Measurements from ENCODE around the gene RPLP1. TPM values are rescaled to one million over a fixed set of nuclear protein-coding genes. Genes with fewer than 3 reads are reported as not detected.

Gene RPLP1
- total RNA-seq, 1 experiment from 2014 or later, result 2,621 TPM

GRCh38 chr15:69450968-69451695, 1.5 kb upstream of the RPLP1 start:
- no TSS peak for BruUV-seq (replicated peaks)
- CTCF ChIA-PET, result interaction anchor here (0.7 to 1.8 kb wide), 3 partner anchors 11 to 518 kb away, joined by 3 to 7 read pairs (median 5); no protein-coding TSS in a partner anchor
- no peaks in the 10 kb centered on the region for H3K27me3 Mint-ChIP-seq (ENCODE audit: insufficient read depth, unreplicated experiment)
- no peak for DNase-seq (ENCODE audit: unreplicated experiment)
- peaks cover 8% of the 10 kb centered on the region for H3K4me1 Mint-ChIP-seq (ENCODE audit: insufficient read depth, unreplicated experiment)
- peaks cover 51% of the 10 kb centered on the region for H3K36me3 Mint-ChIP-seq (ENCODE audit: insufficient read depth, unreplicated experiment)
- peak overlapping the region; percentile 95 for H3K4me3 Mint-ChIP-seq (ENCODE audit: unreplicated experiment)
- TF ChIP-seq CTCF (IDR thresholded peaks at IDR 0.05; ENCODE audit: unreplicated experiment), result no peak
- intact Hi-C loops (cut with micrococcal nuclease), result no loop called here
- POLR2A ChIA-PET, result interaction anchor here (0.7 to 5.8 kb wide), 11 partner anchors 10 to 647 kb away, joined by 3 to 139 read pairs (median 30); partner anchors contain the start of genes GLCE, KIF23 and TLE3
- no peaks in the 10 kb centered on the region for H3K9me3 Mint-ChIP-seq (ENCODE audit: unreplicated experiment)
- no peak overlapping the region for H3K27ac Mint-ChIP-seq (ENCODE audit: low read depth, unreplicated experiment)

- TSS peak; percentile 89 for BruUV-seq (replicated peaks)
- no peak for TF ChIP-seq CTCF (IDR thresholded peaks at IDR 0.05; ENCODE audit: unreplicated experiment)
- H3K36me3 Mint-ChIP-seq (ENCODE audit: insufficient read depth, unreplicated experiment), result peaks cover 56% of the 10 kb centered on the region
- intact Hi-C loops (cut with micrococcal nuclease), result loop anchor here (2.0 kb wide), 1 partner anchor 37 kb away; the partner anchor contains the start of gene KIF23
- POLR2A ChIA-PET, result interaction anchor here (0.6 to 5.8 kb wide), 23 partner anchors 8 to 711 kb away, joined by 3 to 139 read pairs (median 7); partner anchors contain the start of genes ANP32A, GLCE, KIF23 and TLE3
- CTCF ChIA-PET, result interaction anchor here (0.8 to 1.8 kb wide), 4 partner anchors 10 to 811 kb away, joined by 3 to 7 read pairs (median 3); no protein-coding TSS in a partner anchor
- H3K9me3 Mint-ChIP-seq (ENCODE audit: unreplicated experiment), result no peaks in the 10 kb centered on the region
- peak overlapping the region; percentile 95 for H3K27ac Mint-ChIP-seq (ENCODE audit: low read depth, unreplicated experiment)
- H3K4me3 Mint-ChIP-seq (ENCODE audit: unreplicated experiment), result peak overlapping the region; percentile 95
- peaks cover 8% of the 10 kb centered on the region for H3K4me1 Mint-ChIP-seq (ENCODE audit: insufficient read depth, unreplicated experiment)
- H3K27me3 Mint-ChIP-seq (ENCODE audit: insufficient read depth, unreplicated experiment), result no peaks in the 10 kb centered on the region
- no peak for DNase-seq (ENCODE audit: unreplicated experiment)
Observed at GRCh38 chr15:69451951-69452691, 497 bp upstream of the RPLP1 start.

GRCh38 chr15:69454953-69455352, 2.3 kb downstream of the RPLP1 start:
- Mint-ChIP-seq H3K27me3 (ENCODE audit: insufficient read depth, unreplicated experiment) (no peaks in the 10 kb centered on the region), H3K9me3 (ENCODE audit: unreplicated experiment) (no peaks in the 10 kb centered on the region), H3K27ac (ENCODE audit: low read depth, unreplicated experiment) (peak overlapping the region; percentile 19), H3K4me1 (ENCODE audit: insufficient read depth, unreplicated experiment) (peaks cover 8% of the 10 kb centered on the region), H3K4me3 (ENCODE audit: unreplicated experiment) (peak overlapping the region; percentile 95), H3K36me3 (ENCODE audit: insufficient read depth, unreplicated experiment) (peaks cover 74% of the 10 kb centered on the region)
- TF ChIP-seq CTCF (IDR thresholded peaks at IDR 0.05; ENCODE audit: unreplicated experiment), result no peak
- ChIA-PET CTCF (interaction anchor here (0.7 kb wide), 1 partner anchor 1077 kb away, joined by 3 read pairs; no protein-coding TSS in a partner anchor), POLR2A (interaction anchor here (0.7 to 5.8 kb wide), 7 partner anchors 7 to 1176 kb away, joined by 3 to 139 read pairs (median 12); partner anchors contain the start of gene KIF23)
- DNase-seq (ENCODE audit: unreplicated experiment), result no peak
- BruUV-seq (replicated peaks), result no TSS peak
- intact Hi-C loops (cut with micrococcal nuclease), result no loop called here
